Upper lobe of left lung (tissue), 6 donors: ENCODE data around the gene GPC5. TPM values are rescaled to one million over a fixed set of nuclear protein-coding genes. Genes with fewer than 3 reads are reported as not detected.

ENCODE experiments used
- ATAC-seq, 2 donors: fragments of 200-7000 bp; cut with Tn5 transposase; one replicate each; pipeline ENCODE4 v1.9.1; 2022; ENCODE audit warnings: mild to moderate bottlenecking in 2 of 2, moderate library complexity in 2 of 2; ENCODE audit not compliant: low FRiP score in 2 of 2
- DNase-seq, 2 donors: peaks; one replicate each; pipeline ENCODE4 v3.0.0-alpha.2; 2019 to 2020
- H3K27ac ChIP-seq, 4 donors: fragments of 200-600 bp; sonication (generic); one replicate each; pipeline ENCODE4 v1.5.1; 2016 to 2019
- H3K27me3 ChIP-seq, 4 donors: fragments of 200-600 bp; sonication (generic); one replicate each; pipeline ENCODE4 v1.5.1; 2017 to 2019
- H3K36me3 ChIP-seq, 4 donors: fragments of 200-600 bp; sonication (generic); one replicate each; pipeline ENCODE4 v1.5.1; 2016 to 2019
- H3K4me1 ChIP-seq, 4 donors: fragments of 200-600 bp; sonication (generic); one replicate each; pipeline ENCODE4 v1.5.1; 2018 to 2019
- H3K4me3 ChIP-seq, 4 donors: fragments of 200-600 bp; sonication (generic); one replicate each; pipeline ENCODE4 v1.5.1; 2017 to 2019; ENCODE audit warnings: mild to moderate bottlenecking in 2 of 4, moderate library complexity in 1 of 4
- H3K9me3 ChIP-seq, 4 donors: fragments of 200-600 bp; sonication (generic); one replicate each; pipeline ENCODE4 v1.5.1; 2018 to 2019
- EP300 ChIP-seq, 4 donors: sonication (generic); formaldehyde crosslinking; IDR thresholded peaks; one replicate each; pipeline ENCODE4 v1.5.1; 2017; ENCODE audit warnings: antibody characterized with exemption in 4 of 4, control low read depth in 2 of 4
- POLR2A ChIP-seq, 4 donors: fragments of 450-650 bp; IDR thresholded peaks; one replicate each; pipeline ENCODE4 v1.5.1; 2016 to 2017; ENCODE audit warnings: antibody characterized with exemption in 4 of 4, mild to moderate bottlenecking in 2 of 4
- POLR2AphosphoS5 ChIP-seq, 2 donors: sonication (generic); formaldehyde crosslinking; IDR thresholded peaks; one replicate each; pipeline ENCODE4 v1.5.1; 2017; ENCODE audit warnings: antibody characterized with exemption in 2 of 2
- WGBS, 2 donors: methylation state at CpG; one replicate each; pipeline ENCODE4 v1.1.5; 2017 to 2018; 5-methylcytosine and 5-hydroxymethylcytosine counted together
- total RNA-seq, 6 donors: library from RNA; depleted of rRNA in 4 of 6; stranded (reverse); fragments of >200 nt in 4 of 6; gene quantifications; one replicate each; pipeline versions ENCODE4 v1.1.0 to v1.2.1, GENCODE V29; 2016 to 2021
- TF ChIP-seq, protein P1 (sequence below), 6 experiments: fragments of 450-650 bp in 4 of 6; fragments of 200-600 bp in 2 of 6; sonication (generic) in 2 of 6; IDR thresholded peaks; one replicate each; pipeline ENCODE4 v1.5.1; 2016 to 2019; ENCODE audit warnings: antibody characterized with exemption in 6 of 6
- donor health status: DM: no; HTN: no; CAD: no; lungs with moderate emphysema.
- donor health status: DM: no; HTN: yes; CAD: no; lungs with severe emphysema.

Gene GPC5
- total RNA-seq, 6 donors from 2014 or later: 7.6 to 51.4 (median 12.8) TPM

DNA sequence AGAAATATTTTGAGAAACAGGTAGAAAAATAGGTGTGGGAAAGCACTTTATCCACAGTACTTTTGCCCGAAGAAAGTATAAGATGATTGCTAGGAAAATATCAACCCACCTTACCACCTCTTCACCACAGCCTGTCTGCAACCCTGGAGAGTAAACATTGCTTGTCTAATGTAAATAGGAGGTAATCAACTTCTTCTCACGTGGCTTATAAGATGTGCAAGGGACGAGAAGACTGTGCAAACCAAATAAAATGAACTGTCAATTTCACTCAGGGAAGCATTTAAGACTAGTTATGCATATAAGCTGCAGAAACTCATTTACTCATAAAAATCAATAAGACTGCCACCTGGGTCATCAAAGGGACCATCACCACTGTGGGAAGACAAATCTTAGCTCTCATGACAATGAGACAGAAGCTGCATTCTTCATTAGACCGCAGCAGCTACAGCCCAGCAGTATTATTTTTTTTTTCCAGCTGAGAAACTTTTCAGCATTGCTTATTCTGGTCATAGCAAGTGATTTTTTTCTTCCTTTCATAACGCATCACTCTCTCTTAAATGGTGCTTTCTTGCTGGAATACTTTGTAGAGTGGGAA, 1020.5 kb downstream of the GPC5 start:
- DNase-seq: no peak
- Histone ChIP-seq H3K4me1 (no peaks in the 10 kb centered on the region), H3K4me3 (no peak overlapping the region), H3K27ac (no peak overlapping the region), H3K36me3 (no peaks in the 10 kb centered on the region), H3K27me3 (no peaks in the 10 kb centered on the region), H3K9me3 (no peaks in the 10 kb centered on the region)
- ATAC-seq: no peak
- 45 to 53% methylated on average over 5 of the region's 5 CpGs for whole genome bisulfite sequencing, 2 donors
- TF ChIP-seq POLR2AphosphoS5 (IDR thresholded peaks at IDR 0.05) (no peak), EP300 (IDR thresholded peaks at IDR 0.05) (no peak), POLR2A (IDR thresholded peaks at IDR 0.05) (no peak)

DNA sequence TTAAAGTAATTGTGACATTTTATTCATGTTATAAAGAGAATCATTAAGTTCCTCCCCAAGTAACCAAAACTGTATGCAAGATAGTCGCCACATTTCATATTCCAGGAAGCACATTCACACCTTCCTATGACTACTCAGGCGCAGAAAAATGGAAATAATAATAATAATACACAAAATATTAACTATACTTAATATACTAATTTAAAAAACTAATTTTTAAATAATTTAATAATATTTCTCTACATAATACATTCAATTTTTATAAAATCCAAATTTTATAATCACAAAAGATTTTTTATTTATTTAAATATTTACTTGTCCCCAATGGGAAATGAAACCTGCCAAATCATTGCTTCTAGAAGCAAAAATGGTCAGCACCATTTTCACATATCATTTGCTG, 1030.8 kb downstream of the GPC5 start:
- no peaks in the 10 kb centered on the region for H3K27me3 ChIP-seq
- 78 to 88% methylated on average over 2 of the region's 2 CpGs for WGBS, 2 donors
- no peak overlapping the region for H3K4me3 ChIP-seq
- DNase-seq (no peak), ATAC-seq (no peak)
- no peaks in the 10 kb centered on the region for H3K9me3 ChIP-seq
- TF ChIP-seq EP300 (IDR thresholded peaks at IDR 0.05): no peak
- no peak for TF ChIP-seq POLR2AphosphoS5 (IDR thresholded peaks at IDR 0.05)
- TF ChIP-seq, protein P1, sequence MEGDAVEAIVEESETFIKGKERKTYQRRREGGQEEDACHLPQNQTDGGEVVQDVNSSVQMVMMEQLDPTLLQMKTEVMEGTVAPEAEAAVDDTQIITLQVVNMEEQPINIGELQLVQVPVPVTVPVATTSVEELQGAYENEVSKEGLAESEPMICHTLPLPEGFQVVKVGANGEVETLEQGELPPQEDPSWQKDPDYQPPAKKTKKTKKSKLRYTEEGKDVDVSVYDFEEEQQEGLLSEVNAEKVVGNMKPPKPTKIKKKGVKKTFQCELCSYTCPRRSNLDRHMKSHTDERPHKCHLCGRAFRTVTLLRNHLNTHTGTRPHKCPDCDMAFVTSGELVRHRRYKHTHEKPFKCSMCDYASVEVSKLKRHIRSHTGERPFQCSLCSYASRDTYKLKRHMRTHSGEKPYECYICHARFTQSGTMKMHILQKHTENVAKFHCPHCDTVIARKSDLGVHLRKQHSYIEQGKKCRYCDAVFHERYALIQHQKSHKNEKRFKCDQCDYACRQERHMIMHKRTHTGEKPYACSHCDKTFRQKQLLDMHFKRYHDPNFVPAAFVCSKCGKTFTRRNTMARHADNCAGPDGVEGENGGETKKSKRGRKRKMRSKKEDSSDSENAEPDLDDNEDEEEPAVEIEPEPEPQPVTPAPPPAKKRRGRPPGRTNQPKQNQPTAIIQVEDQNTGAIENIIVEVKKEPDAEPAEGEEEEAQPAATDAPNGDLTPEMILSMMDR (IDR thresholded peaks at IDR 0.05): no peak
- no peak for TF ChIP-seq POLR2A (IDR thresholded peaks at IDR 0.05)
- no peak overlapping the region for H3K27ac ChIP-seq
- no peaks in the 10 kb centered on the region for H3K36me3 ChIP-seq
- no peaks in the 10 kb centered on the region for H3K4me1 ChIP-seq

DNA sequence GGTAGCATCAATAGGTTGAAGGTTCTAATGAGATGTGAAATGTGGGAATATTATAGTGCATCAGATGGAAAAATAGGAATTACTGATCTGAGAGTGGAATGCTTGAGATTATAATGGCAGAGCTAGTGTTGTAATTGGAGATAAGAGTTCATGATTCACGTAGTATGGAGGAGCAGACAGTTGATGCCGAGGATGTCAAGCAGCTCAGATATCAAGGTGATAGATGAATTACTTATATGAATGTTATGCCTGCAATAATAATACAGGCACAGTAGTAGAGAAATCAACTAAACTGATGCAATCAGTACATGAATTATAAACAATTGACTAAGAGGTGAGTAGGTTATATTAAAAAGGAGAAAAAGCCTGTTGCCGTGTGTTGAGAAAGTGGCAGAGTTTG, 1035.0 kb downstream of the GPC5 start:
- no peaks in the 10 kb centered on the region for H3K36me3 ChIP-seq
- H3K9me3 ChIP-seq: no peaks in the 10 kb centered on the region
- ATAC-seq: no peak
- TF ChIP-seq EP300 (IDR thresholded peaks at IDR 0.05) (no peak), POLR2AphosphoS5 (IDR thresholded peaks at IDR 0.05) (no peak), POLR2A (IDR thresholded peaks at IDR 0.05) (no peak)
- TF ChIP-seq, protein P1 (IDR thresholded peaks at IDR 0.05): no peak
- H3K4me1 ChIP-seq: no peaks in the 10 kb centered on the region
- no peak for DNase-seq
- no peak overlapping the region for H3K27ac ChIP-seq
- no peaks in the 10 kb centered on the region for H3K27me3 ChIP-seq
- 53 to 76% methylated on average over 3 of the region's 3 CpGs for WGBS, 2 donors
- H3K4me3 ChIP-seq: no peak overlapping the region

DNA sequence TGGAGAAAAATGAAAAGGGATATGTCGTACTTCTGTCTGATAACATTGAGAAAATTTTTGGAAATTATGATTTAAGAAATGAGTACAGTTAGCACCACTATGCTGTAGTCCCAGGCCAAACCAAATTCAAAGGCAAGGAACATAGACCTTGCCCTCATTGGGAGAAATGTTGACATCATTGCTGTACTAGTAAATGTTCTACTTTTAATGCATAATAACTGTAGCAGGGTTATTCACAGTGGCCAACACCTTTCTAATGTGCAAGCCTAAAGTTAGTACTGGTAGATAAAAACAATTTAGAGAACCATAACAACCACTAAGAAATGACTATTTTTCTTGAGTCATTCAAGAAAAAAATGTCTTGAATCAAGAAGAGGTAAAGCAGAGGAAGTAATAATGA, 1035.5 kb downstream of the GPC5 start:
- Histone ChIP-seq H3K27me3 (no peaks in the 10 kb centered on the region), H3K9me3 (no peaks in the 10 kb centered on the region), H3K4me3 (no peak overlapping the region), H3K4me1 (no peaks in the 10 kb centered on the region), H3K36me3 (no peaks in the 10 kb centered on the region), H3K27ac (no peak overlapping the region)
- no peak for ATAC-seq
- WGBS, 2 donors: 77 to 89% methylated on average over 1 of the region's 1 CpG
- TF ChIP-seq EP300 (IDR thresholded peaks at IDR 0.05) (no peak), POLR2A (IDR thresholded peaks at IDR 0.05) (no peak), POLR2AphosphoS5 (IDR thresholded peaks at IDR 0.05) (no peak)
- TF ChIP-seq, protein P1 (IDR thresholded peaks at IDR 0.05): no peak
- DNase-seq: no peak

DNA sequence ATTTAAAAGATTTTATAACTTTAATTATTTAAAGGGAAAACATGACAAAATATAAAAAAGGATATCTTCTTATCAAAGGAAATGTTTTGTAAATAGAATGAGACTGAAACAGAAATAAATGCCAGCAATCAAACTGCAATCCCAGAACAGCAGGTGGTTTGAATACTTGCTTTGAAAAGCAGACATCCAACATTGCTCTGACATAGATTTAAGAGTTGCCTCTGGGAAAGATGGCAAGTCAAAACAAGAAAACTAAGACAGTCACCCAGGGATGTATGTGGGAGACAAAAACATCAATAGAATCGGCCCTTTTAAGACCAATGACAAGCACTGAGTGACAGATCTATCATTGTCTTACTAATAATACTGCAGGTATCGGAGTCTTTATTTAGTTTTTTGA, 1038.5 kb downstream of the GPC5 start:
- Histone ChIP-seq H3K4me1 (no peaks in the 10 kb centered on the region), H3K9me3 (no peaks in the 10 kb centered on the region), H3K4me3 (no peak overlapping the region), H3K36me3 (no peaks in the 10 kb centered on the region), H3K27me3 (no peaks in the 10 kb centered on the region), H3K27ac (no peak overlapping the region)
- DNase-seq: no peak
- no peak for TF ChIP-seq POLR2AphosphoS5 (IDR thresholded peaks at IDR 0.05)
- no peak for TF ChIP-seq EP300 (IDR thresholded peaks at IDR 0.05)
- no peak for TF ChIP-seq POLR2A (IDR thresholded peaks at IDR 0.05)
- TF ChIP-seq, protein P1 (IDR thresholded peaks at IDR 0.05): no peak
- WGBS, 2 donors: 72 to 76% methylated on average over 2 of the region's 2 CpGs
- no peak for ATAC-seq
